HFF-Myc (cell line): ENCODE results near the gene PDE4D.

Experiments used
- DNase-seq: peaks from one replicate; pipeline ENCODE4 v3.0.0-alpha.2; 2011; ENCODE audit warnings: low read depth; ENCODE audit errors: extremely low read depth
- H3K4me3 ChIP-seq: replicated peaks from 2 replicates; pipeline ENCODE4 v1.5.1; 2011; ENCODE audit warnings: low read depth, mild to moderate bottlenecking, control low read depth, low read length
- CTCF ChIP-seq: IDR thresholded peaks from 2 replicates; pipeline ENCODE4 v1.5.1; 2012; ENCODE audit warnings: mild to moderate bottlenecking, low read depth, low read length, control low read depth; ENCODE audit errors: missing control alignments

Gene PDE4D

GRCh38 chr5:59142138-59142537 lies 751.4 kb downstream of the PDE4D start:
- H3K4me3 ChIP-seq = no peak overlapping the region
- DNase-seq = no peak
- TF ChIP-seq CTCF = no peak

- no peak for DNase-seq
- no peak for TF ChIP-seq CTCF
Measured at GRCh38 chr5:59140133-59140532, 753.4 kb downstream of the PDE4D start.

GRCh38 chr5:59139695-59140094 lies 753.8 kb downstream of the PDE4D start:
- no peak for TF ChIP-seq CTCF
- no peak for DNase-seq
- no peak overlapping the region for H3K4me3 ChIP-seq

More at GRCh38 chr5:59140133-59140532, 753.4 kb downstream of the PDE4D start:
- H3K4me3 ChIP-seq = no peak overlapping the region

- no peak for DNase-seq
- no peak overlapping the region for H3K4me3 ChIP-seq
- TF ChIP-seq CTCF = no peak
Measured at GRCh38 chr5:59138509-59138908, 755.0 kb downstream of the PDE4D start.

- H3K4me3 ChIP-seq = no peak overlapping the region
- no peak for DNase-seq
- no peak for TF ChIP-seq CTCF
Measured at GRCh38 chr5:59137846-59138245, 755.7 kb downstream of the PDE4D start.

GRCh38 chr5:59136549-59136948 lies 757.0 kb downstream of the PDE4D start:
- H3K4me3 ChIP-seq = no peak overlapping the region
- no peak for TF ChIP-seq CTCF
- no peak for DNase-seq

GRCh38 chr5:59134471-59135163 lies 758.9 kb downstream of the PDE4D start:
- no peak overlapping the region for H3K4me3 ChIP-seq

More at GRCh38 chr5:59134471-59135163, 758.9 kb downstream of the PDE4D start:
- no peak for TF ChIP-seq CTCF
- no peak for DNase-seq
